Renal pelvis (tissue), 4 donors: ENCODE measurements around the gene ABCG1. TPM values are rescaled to one million over a fixed set of nuclear protein-coding genes. Genes with fewer than 3 reads are reported as not detected.

ENCODE experiments used
- DNase-seq: peaks from one replicate; pipeline ENCODE4 v3.0.0-alpha.2; 2013
- polyA plus RNA-seq, 3 donors: library from polyadenylated mRNA; unstranded; fragments of 120-200 nt; gene quantifications; one replicate each; pipeline ENCODE4 v1.2.1, GENCODE V29; 2013; ENCODE audit not compliant: insufficient read length in 3 of 3

ABCG1 gene
- polyA plus RNA-seq, 3 donors: 7.6 to 11.0 (median 7.7) TPM

GRCh38 chr21:42265231-42265812 lies 46.4 kb downstream of the ABCG1 start:
- no peak for DNase-seq

GRCh38 chr21:42266971-42267556 lies 48.1 kb downstream of the ABCG1 start:
- no peak for DNase-seq

GRCh38 chr21:42269386-42269785 lies 50.4 kb downstream of the ABCG1 start:
- no peak for DNase-seq

GRCh38 chr21:42271065-42271464 lies 52.1 kb downstream of the ABCG1 start:
- no peak for DNase-seq

GRCh38 chr21:42272109-42272962 lies 53.4 kb downstream of the ABCG1 start:
- DNase-seq: no peak

- no peak for DNase-seq
These were observed 54.2 kb downstream of the ABCG1 start for GRCh38 chr21:42272984-42273600.

GRCh38 chr21:42276076-42276475 lies 57.1 kb downstream of the ABCG1 start:
- DNase-seq: peak; percentile 65

GRCh38 chr21:42276526-42277154 lies 57.7 kb downstream of the ABCG1 start:
- no peak for DNase-seq

- DNase-seq: no peak
These were observed 58.7 kb downstream of the ABCG1 start for GRCh38 chr21:42277593-42277992.

- no peak for DNase-seq
These were observed 59.7 kb downstream of the ABCG1 start for GRCh38 chr21:42278451-42279149.

- no peak for DNase-seq
These were observed 60.5 kb downstream of the ABCG1 start for GRCh38 chr21:42279341-42279871.

- DNase-seq: no peak
These were observed 60.9 kb downstream of the ABCG1 start for GRCh38 chr21:42279888-42280287.

- DNase-seq: no peak
These were observed 61.6 kb downstream of the ABCG1 start for GRCh38 chr21:42280356-42281180.

GRCh38 chr21:42281181-42281680 lies 62.3 kb downstream of the ABCG1 start:
- DNase-seq: no peak

GRCh38 chr21:42282021-42282420 lies 63.1 kb downstream of the ABCG1 start:
- no peak for DNase-seq

GRCh38 chr21:42282715-42283114 lies 63.8 kb downstream of the ABCG1 start:
- DNase-seq: no peak

- no peak for DNase-seq
These were observed 66.8 kb downstream of the ABCG1 start for GRCh38 chr21:42285569-42286245.

GRCh38 chr21:42286416-42286815 lies 67.5 kb downstream of the ABCG1 start:
- DNase-seq: no peak
